Activated CD4-positive, CD25-positive, alpha-beta regulatory T cell treated with anti-CD3 and anti-CD28 coated beads, Interleukin-2, amount 50 U/mL, for 16 hours (primary cell): ENCODE results near the gene KCNJ6.
"Not testable (repeated sequence)": the region's sequence is repeated elsewhere in the genome, so short reads cannot be mapped to it uniquely, and the experiment has no call there.

Experiments used
- DNase-seq: peaks from one replicate; pipeline ENCODE4 v3.0.0-alpha.2; 2020; ENCODE audit warnings: low read depth, low spot score

Gene KCNJ6

DNA sequence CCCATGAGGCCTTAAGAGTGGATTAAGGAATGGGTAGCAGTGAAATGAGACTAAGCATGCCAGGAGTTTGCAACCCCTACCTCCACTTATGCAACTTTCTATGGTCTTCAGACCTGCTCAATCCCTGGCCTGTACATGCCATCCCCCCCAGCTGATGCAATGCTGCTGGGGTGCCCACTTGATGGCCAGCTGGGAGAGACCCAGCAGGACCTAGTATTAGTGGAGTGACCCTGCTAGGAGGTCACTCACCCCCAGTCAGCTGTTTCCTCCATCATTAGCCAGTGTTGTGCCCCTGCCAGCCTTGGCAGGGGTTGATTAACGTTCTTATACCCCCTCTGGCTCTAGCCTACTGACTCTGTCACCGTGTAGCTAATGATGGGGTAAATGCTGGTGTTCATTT lies 313.1 kb downstream of the KCNJ6 start:
- no peak for DNase-seq

DNA sequence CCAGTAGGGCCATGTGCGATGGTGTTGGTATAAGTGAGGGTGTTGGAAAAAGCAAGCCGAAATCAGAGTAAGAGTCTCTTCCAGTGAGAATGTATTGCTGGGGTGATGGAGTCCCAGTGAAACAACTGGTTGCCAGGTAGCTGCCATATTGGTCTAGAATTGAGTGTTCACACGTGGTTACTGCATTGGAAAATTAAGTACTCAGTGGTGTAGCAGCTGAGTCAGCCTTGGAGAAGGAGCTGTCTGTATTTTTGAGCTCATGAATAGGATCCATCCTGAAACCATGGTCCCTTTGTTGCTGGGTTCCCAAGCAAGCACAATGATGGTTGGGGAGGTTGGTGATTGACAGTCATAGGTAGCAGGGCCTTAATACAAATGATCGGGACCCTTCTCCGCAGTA lies 314.3 kb downstream of the KCNJ6 start:
- no peak for DNase-seq

DNA sequence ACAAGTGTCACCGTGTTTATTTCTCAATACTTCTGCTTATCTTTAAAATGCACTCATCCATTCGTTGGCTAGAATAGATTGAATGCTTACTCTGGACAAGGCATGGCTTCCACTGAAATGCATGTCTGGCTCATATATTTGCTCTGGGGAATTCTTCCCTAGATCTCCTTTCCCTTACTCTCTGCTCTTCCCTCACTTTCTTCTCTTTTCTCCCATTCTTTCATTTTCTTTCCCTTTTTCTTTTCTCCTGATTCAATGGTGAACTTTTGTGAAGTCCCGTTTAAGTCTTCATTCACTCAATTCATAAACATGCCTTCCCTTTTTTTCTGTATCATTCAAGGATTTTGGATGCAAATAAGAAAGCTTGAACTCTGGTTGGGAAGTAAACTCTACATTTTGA lies 315.2 kb downstream of the KCNJ6 start:
- DNase-seq: no peak

DNA sequence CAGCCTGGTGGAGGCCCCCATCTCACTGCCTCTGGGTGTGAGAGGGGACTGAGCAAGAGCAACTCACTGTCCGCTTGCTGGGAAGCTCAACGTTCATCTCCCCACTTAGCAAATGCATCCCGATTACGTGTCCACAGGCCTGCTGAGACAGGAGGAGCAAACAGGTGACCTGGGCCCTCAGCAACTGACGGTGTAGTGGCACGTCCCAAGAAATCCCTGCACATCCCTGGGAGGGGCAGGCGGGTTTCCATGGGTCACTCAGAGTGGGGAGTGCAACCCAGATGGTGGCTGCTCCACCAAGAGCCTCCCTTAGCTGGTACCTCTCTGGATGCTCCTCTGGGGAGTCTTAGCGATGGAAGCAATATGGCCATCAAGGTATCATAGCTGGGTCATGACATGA lies 320.3 kb downstream of the KCNJ6 start:
- no peak for DNase-seq

DNA sequence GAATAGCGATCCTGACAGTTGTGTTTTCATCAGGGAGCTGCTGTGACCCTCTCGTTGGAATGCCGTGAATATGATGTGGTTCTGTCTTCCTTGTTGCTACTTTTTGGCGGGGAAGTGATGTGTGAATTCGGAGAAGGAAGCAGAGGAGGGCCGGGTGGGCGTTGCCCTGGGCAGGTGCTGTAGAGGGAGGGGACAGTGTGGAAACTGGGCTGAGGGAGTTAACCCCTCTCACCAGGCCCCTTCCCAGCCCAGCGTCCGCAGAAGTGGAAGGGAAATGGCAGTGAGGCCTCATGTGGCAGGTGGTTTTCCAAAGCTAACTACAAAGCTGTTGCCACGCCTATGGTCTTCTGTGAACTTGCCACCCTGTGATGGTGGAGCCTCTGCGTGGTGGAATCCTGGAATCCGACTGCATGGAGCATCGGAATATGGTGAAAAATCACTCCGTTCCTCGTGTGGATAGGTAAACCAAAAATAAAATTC lies 321.7 kb downstream of the KCNJ6 start:
- DNase-seq: no peak

DNA sequence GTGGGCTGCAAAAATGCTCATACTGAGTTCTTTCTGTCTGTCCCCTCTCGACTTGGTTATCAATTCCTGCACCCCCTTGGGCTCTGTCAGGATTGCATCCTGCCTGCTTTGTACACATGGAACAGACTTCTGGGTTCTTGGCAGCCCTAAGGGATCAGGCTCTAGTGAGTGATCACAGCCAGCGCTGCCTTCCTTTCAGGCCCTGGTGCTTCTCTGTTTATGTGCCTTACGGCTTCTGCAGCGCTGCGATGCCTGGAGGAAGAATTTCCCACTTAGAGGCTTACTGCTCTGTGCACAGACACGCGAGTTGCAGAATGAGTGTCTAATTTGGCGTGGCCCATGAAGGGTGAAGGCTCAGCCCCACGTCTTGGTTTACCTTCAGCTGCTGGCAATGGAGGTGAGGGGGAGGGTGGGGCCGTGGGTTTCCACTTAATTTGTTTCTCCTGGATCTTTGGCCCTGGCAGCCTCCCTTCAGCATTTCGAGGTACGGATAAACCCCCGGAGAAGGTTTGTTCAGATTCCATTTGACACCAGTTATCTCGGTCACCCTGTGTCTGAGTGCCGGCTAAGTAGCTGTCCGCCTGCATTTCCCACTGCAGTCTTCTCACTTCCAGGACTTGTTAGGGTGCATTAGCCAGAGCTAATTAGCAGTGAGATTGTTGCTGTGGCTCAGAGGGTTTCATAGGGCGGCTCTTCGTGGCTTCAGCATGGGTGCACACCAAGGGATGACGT lies 322.4 kb downstream of the KCNJ6 start:
- no peak for DNase-seq

DNA sequence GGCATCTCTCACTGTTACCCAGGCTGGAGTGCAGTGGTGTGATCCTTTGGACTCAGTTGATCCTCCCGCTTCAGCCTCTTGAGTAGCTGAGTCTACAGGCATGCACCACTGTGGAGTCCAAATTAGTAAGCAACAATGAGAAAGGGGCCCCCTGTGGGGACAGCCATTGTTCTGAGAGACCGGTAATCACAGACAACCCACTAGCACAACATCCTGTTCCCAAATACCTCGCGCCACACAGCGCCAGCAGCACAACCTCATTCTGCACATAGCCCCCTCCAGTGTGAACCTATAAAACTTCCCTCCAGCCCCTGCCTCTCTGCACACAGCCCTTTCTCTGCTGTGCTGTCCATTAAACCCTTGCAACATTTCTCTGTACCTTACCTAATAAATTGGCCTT lies 323.2 kb downstream of the KCNJ6 start:
- no peak for DNase-seq

DNA sequence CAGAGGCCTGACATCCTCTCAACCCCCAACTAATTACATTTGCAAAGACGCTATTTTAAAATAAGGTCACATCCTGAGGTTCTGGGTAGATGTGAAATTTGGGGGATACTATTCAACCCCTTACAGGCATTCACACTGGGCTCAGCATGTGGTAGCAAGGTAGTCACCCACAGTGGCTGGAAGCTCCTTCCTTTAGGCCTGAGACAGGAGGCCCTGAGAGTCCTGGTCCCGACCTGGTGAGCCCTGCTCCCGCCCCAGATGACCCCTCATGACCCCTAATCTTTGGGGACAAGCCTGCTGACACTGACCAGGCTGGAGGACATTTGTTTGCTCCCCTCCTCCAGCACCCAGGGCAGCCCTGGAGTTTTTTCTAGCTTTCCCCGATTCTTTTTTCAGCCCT lies 323.8 kb downstream of the KCNJ6 start:
- no peak for DNase-seq

DNA sequence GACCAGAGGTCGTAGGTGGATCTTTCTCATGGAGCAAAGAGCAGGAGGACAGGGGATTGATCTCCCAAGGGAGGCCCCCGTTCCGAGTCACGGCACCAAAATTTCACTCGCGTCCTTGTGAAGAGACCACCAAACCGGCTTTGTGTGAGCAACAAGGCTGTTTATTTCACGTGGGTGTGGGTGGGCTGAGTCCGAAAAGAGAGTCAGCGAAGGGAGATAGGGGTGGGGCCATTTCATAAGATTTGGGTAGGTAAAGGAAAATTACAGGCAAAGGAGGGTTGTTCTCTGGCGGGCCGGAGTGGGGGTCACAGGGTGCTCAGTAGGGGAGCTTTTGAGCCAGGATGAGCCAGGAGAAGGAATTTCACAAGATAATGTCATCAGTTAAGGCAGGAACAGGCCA lies 324.3 kb downstream of the KCNJ6 start:
- DNase-seq: not testable (repeated sequence)

DNA sequence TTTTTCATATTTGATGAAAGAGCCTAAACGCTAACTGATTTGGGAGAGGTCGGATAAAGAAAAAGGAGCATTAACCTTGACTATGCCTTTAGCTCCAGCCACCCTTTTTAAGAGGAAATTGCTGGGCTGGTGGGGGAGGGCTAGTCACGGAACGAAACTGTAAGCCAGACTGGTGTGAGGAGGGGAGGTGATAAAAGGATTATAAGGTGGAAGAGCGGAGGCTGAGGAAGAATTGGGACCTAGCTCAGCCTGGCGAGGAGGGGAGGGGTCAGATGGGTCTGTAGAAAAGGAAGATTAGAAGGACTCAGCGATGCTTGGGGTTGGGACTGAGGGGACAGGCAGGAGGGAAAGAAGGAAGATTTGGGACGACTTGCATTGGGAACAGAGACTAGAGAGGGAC lies 325.4 kb downstream of the KCNJ6 start:
- DNase-seq: not testable (repeated sequence)

DNA sequence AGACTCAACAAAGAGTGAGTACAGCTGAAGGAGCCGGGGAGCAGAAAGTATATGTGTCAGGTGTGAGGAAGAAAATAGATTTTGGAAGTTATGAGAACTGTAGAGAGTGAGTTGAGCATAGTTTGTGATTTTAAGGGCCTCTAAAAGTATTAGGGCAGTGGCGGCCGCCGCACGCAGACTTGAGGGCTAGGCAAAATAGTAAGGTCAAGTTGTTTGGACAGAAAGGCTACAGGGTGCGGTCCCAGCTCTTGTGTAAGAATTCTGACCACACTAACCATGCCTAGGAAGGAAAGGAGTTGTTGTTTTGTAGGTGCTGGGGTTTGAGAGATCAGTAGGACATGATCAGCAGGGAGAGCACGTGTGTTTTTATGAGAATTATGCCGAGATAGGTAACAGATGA lies 327.6 kb downstream of the KCNJ6 start:
- not testable (repeated sequence) for DNase-seq

DNA sequence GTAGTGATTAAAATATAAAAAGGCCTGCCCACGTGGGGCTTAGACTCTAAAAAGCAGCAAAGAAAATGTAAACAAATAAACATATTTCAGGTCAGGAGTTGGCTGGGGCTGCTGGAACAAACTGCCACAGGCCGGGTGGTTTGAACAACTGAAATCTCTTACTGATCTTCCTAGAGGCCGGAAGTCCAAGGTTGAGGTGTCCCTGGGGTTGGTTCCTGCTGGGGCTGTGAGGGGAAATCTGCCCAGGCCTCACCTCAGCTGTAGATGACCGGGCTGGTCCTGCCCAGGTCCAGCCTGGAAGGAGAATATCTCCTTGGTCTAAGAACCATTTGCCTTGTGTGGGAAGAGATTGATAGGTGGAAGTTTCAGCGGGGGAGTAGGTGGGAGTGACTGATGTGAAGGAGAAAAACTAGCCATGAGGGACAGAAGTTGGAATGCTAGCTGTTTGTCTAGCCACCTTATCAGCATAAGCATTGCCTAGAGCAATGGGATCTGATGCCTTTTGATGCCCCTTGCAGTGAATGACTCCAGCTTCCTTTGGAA lies 328.6 kb downstream of the KCNJ6 start:
- DNase-seq: no peak

DNA sequence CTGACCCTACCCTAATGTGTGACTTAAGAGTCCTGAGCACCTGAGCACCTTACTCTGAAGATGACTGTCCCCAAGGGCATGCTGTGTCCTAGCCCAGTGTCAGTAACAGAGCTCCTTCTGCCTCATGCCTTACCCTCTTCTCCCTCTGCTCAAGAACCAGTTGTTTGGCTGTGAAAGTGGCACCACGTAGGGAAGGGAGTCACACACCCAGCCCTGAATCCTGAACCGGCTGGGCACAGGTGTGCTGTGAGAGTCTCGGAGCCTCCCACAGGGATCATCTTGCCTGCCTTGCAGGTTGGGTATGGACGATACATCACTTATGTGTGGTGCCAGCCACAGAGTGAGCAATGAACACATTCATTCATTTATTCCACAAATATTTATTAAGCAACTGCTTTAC lies 329.1 kb downstream of the KCNJ6 start:
- no peak for DNase-seq

DNA sequence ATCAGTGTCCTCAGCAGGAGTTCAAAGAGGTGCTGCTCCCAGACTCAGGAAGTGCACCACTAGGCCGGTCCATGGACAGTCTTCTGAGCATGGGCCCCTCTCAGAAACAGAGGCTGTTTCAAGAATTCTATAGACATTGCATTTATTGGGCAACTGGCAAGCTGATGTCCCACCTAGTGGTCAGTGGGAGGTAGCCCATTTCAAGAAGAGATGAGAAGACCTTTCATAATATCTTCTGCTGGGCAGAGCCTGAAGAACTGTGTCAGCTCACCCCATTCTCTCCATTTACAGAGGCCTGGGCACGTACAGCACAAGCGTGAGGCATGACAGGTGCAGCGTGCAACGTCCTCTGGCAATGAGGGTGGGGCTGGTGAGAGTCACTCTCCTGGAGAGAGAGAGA lies 333.7 kb downstream of the KCNJ6 start:
- no peak for DNase-seq

DNA sequence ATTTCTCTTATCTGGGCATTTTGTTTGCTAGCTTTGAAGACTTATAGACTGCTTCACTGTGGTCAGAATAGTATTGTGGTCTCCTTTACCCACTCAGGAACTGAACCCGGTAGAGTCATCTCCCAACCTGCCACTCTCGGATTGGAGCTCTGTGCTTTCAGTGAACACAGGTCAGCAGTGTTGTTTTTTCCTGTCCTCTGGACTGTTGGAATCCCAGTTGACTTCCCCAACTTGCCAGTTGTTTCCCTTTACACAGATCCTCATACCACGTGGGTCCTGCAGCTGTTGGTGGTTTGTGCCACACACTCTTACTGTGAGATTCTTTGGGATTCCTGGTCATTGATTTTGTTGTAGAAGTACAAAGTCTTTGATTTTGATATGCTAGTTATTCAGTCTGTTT lies 335.6 kb downstream of the KCNJ6 start:
- no peak for DNase-seq

DNA sequence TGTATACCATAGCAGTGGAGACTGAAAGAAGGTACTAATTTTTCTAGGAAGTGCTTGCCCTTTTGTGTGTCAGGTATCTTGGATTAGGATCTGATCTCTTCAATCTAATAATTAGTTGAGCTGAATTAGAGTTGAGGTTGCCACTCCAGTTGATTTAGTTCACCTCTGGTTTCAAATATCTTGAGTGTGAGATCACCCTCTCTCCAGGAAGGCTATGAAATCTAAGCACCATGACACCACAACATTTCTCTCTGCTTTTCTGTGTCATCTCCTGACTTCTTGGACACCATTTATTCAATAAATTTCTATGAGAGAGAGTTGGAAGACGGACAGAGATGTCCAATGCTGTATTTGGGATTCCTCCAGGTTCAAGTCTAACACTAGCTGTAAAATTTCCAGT lies 336.9 kb downstream of the KCNJ6 start:
- DNase-seq: no peak

DNA sequence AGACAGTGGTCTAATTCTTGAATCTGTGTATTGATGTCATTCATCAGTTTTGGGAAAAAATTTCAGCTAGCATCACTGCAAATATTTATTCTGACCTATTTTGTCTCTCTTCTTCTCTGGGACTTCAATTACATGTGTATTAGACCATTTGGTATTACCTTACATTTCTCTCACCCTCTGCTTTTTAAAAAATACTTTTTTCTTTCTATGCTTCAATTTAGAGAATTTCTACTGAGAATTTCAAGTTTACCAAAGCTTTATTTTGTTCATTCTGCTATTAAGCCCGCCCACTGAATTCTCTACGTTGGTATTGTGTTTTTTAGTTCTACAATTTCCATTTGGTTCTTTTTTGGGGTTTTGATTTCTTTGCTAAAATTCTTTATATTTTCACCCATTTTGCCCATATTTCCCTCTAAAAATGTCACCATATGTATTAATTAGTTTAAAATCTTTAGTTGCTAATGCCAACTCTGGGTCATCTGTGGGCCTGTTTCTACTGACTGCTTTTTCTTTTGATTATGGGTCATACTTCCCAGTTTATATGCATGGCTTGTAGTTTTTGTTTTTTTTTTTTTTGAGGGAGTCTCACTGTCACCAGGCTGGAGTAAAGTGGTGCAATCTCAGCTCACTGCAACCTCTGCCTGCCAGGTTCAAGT lies 337.7 kb downstream of the KCNJ6 start:
- DNase-seq: no peak

DNA sequence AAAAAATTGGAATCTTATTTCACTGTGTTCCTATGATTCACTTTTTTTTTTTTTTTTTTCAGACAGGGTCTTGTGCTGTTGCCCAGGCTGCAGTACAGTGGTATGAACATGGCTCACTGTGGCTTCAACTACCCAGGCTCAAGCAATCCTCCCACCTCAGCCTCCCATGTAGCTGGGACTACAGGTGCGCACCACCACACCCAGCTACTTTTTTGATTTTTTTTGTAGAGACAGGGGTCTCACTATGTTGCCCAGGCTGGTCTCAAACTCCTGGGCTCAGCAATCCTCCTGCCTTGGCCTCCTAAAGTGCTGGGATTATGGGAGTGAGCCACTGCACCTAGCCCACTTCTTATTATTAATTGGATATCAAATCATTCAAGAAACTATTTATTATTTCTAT lies 339.3 kb downstream of the KCNJ6 start:
- DNase-seq: not testable (repeated sequence)

DNA sequence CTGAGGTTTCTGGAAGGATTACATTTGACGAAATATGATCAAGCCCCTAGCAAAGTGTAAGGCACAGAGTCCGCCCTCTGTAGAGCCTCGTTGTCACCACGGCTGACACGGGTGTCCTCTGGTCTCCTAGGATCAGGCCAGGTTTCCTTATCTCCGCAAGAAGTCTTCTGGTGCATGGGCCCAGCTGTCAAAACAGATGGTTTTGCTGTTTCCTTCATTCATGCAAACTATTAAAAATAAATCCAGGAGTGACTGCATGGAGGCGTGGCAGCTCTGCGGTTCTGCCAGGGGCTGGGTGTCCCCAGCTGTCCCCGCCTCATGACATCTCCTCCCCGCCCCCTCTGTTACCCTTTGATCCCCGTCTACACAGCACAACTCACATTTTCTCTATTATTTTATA lies 340.7 kb downstream of the KCNJ6 start:
- no peak for DNase-seq

DNA sequence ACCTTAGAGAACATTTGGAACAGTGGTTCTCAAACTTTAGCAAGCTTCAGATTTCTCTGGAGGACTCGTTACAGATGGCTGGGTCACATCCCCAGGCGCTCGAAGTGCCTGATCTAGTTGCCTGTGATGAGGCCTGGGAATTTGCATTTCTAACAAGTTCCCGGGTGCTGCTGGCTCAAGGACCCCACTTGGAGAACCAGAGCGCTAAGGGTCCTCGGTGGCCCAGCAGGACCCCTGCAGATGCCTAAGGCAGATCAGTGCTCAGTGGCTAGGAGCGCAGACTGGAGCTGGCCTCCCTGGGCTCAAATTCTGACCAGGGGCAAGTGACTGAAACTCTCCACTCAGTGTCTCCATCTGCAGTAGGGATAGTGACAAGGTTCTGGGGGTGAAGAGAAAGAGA lies 341.5 kb downstream of the KCNJ6 start:
- no peak for DNase-seq

DNA sequence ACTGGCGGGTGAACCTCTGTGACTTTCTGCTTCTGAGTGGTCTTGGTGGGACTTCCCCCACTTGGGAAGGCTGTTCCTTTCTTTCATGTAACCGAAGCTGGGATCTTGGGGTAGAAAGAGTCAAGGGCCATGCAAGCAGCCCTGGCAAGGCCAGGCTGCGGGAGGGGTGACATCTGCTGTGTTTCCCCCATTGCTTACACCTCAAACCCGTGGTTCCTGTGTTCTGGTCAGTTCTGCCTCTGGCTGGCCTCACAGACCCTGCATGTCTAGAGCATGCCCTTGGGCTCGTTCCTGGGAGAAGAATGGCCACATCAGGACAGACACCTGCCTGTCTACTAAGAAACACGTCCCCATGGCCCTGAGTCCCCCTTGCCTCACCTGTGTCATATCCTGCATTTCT lies 341.9 kb downstream of the KCNJ6 start:
- DNase-seq: no peak

DNA sequence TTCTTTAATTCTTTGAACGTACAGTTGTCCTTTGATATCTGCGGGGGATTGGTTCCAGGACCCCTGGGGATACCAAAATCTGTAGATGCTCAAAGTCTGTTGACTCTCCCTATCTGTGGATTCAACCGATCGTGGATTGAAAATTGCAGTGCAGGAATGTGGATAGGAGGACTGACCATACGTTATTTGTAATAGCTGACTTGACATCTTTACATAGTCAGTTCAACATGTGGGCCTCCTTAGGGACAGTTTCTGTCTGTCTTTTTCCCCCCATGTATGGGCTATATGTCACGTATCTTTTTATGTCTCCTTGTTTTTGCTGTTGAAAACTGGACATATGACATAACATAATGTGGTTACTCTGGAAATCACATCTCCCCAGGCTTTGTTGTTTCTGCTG lies 344.8 kb downstream of the KCNJ6 start:
- DNase-seq: no peak

DNA sequence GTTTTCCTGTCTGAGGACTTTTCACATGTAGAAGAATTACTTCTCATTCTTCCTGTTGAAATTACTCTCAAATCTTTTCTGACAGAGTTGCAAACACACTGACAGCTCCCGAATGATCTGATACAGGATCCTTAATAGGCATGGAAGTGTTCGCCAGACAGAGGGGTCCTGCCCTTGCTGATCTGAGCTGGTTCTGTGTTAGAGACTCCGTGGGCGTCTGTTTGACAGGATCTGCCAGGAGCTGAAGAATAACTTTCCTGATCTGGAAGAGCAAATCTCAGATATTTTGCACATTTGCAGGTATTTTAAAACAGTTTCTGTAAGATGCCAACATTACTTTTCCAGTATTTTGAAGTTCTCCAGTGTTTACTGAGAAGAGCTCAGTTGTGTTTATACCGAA lies 347.3 kb downstream of the KCNJ6 start:
- no peak for DNase-seq
